Chondrocyte (in vitro differentiated cells): ENCODE results near the gene PBX4. TPM values are rescaled to one million over a fixed set of nuclear protein-coding genes. Genes with fewer than 3 reads are reported as not detected.
A peak's percentile ranks its signal among the peaks of the same experiment; 100 is the strongest.
"Not testable (repeated sequence)": the region's sequence is repeated elsewhere in the genome, so short reads cannot be mapped to it uniquely, and the experiment has no call there.

Source experiments
- DNase-seq: peaks from one replicate; pipeline ENCODE4 v3.0.0; 2021; ENCODE audit warnings: mixed read lengths, low spot score
- H3K27ac Mint-ChIP-seq: one replicate; pipeline ENCODE4 v1.8.0; 2021; ENCODE audit warnings: mild to moderate bottlenecking, moderate library complexity, mixed read lengths; ENCODE audit not compliant: unreplicated experiment
- H3K27me3 Mint-ChIP-seq: 2 replicates; pipeline ENCODE4 v1.8.0; 2021; ENCODE audit warnings: low read depth, mixed read lengths
- H3K36me3 Mint-ChIP-seq: 2 replicates; pipeline ENCODE4 v1.8.0; 2021; ENCODE audit warnings: low read depth, mixed read lengths
- H3K4me1 Mint-ChIP-seq: 2 replicates; pipeline ENCODE4 v1.8.0; 2021; ENCODE audit warnings: low read depth, mild to moderate bottlenecking, mixed read lengths
- H3K4me3 Mint-ChIP-seq: one replicate; pipeline ENCODE4 v1.8.0; 2021; ENCODE audit warnings: mild to moderate bottlenecking, moderate library complexity, mixed read lengths; ENCODE audit not compliant: unreplicated experiment
- H3K9me3 Mint-ChIP-seq: 2 replicates; pipeline ENCODE4 v1.8.0; 2021; ENCODE audit warnings: low read depth, mixed read lengths
- long read RNA-seq: library from polyadenylated mRNA; stranded (forward); transcript quantifications from one replicate; pipeline ENCODE4 v2.0.0, GENCODE V29; 2021
- total RNA-seq: library from RNA; stranded (reverse); gene quantifications from 3 replicates; pipeline ENCODE4 v1.2.1, GENCODE V29; 2021
- TF ChIP-seq, protein P1 (sequence below): fragments of 200-600 bp; sonication (generic); IDR thresholded peaks from 2 replicates; pipeline ENCODE4 v1.5.0; 2021; ENCODE audit warnings: antibody characterized with exemption, mild to moderate bottlenecking, moderate library complexity

PBX4 gene, protein sequence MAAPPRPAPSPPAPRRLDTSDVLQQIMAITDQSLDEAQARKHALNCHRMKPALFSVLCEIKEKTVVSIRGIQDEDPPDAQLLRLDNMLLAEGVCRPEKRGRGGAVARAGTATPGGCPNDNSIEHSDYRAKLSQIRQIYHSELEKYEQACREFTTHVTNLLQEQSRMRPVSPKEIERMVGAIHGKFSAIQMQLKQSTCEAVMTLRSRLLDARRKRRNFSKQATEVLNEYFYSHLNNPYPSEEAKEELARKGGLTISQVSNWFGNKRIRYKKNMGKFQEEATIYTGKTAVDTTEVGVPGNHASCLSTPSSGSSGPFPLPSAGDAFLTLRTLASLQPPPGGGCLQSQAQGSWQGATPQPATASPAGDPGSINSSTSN
- total RNA-seq = 1.1 to 1.5 TPM (median 1.2 TPM) in 3 replicates
- long read RNA-seq = 0 reads

DNA sequence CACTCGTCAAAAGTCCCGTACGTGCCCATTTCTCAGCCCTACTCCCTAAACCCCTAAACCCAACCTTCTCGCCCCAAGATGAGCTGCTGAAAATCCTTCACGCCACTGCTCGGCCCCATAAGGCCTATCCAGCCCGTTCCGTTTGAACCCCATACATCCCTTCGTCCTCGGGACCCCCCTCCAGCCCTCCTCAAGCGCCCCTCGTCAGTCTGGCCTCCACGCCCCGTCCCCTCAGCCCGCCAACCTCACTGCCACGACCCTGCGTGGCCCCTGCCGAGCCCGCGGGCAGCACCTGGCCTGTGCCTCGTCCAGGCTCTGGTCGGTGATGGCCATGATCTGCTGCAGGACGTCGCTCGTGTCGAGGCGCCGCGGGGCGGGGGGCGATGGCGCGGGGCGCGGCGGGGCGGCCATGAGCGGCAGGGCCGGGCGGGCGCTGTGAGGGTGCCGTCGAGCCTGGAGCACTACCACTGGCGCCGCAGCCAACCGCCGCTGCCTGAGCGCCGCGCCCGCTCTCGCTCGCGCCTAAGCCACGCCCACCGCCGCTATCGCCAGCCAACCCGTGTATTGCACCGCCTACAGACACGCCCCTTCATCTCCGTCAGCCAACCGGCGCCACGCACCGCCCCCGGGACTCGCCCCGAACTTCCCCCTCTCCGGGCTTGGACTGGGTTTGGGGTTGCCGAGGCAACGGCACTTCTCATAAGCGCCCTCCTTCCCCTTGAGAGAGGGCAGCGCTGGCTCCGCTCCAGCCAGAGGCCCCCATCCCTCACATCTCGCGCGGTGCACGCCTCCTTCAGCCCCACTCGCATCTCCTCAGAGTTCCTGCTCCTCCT is at the start of gene PBX4:
PBX4 (minus strand) TSS at position 469 of the 833 bp plus-strand sequence; CDS start at position 411, 58 bp downstream.
- Mint-ChIP-seq H3K27me3 (no peaks in the 10 kb centered on the region), H3K4me3 (peak within 1 kb of the TSS; percentile 81), H3K36me3 (no peaks in the 10 kb centered on the region), H3K9me3 (no peaks in the 10 kb centered on the region), H3K27ac (no peak within 1 kb of the TSS), H3K4me1 (peaks cover 21% of the 10 kb centered on the region)
- TF ChIP-seq, protein P1, sequence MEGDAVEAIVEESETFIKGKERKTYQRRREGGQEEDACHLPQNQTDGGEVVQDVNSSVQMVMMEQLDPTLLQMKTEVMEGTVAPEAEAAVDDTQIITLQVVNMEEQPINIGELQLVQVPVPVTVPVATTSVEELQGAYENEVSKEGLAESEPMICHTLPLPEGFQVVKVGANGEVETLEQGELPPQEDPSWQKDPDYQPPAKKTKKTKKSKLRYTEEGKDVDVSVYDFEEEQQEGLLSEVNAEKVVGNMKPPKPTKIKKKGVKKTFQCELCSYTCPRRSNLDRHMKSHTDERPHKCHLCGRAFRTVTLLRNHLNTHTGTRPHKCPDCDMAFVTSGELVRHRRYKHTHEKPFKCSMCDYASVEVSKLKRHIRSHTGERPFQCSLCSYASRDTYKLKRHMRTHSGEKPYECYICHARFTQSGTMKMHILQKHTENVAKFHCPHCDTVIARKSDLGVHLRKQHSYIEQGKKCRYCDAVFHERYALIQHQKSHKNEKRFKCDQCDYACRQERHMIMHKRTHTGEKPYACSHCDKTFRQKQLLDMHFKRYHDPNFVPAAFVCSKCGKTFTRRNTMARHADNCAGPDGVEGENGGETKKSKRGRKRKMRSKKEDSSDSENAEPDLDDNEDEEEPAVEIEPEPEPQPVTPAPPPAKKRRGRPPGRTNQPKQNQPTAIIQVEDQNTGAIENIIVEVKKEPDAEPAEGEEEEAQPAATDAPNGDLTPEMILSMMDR = no peak
- DNase-seq = peak; percentile 95

DNA sequence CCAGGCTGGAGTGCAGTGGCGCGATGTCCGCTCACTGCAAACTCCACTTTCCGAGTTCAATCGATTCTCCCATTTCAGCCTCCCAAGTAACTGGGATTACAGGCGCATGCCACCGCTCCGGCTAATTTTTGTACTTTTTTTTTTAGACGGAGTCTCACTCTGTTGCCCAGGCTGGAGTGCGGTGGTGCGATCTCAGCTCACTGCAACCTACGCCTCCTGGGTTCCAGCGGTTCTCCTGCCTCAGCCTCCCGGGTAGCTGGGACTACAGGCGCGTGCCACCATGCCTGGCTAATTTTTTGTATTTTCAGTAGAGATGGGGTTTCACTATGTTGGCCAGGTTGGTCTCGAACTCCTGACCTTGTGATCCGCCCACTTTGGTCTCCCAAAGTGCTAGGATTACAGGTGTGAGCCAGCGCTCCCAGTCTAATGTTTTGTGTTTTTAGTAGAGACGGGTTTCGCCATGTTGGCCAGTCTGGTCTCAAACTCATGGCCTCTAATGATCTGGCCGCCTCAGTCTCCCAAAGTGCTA is 47.0 kb upstream of the PBX4 start:
- H3K36me3 Mint-ChIP-seq, H3K4me3 Mint-ChIP-seq, DNase-seq, H3K9me3 Mint-ChIP-seq, H3K27ac Mint-ChIP-seq, H3K27me3 Mint-ChIP-seq: not testable (repeated sequence)
- H3K4me1 Mint-ChIP-seq = peaks cover 33% of the 10 kb centered on the region

DNA sequence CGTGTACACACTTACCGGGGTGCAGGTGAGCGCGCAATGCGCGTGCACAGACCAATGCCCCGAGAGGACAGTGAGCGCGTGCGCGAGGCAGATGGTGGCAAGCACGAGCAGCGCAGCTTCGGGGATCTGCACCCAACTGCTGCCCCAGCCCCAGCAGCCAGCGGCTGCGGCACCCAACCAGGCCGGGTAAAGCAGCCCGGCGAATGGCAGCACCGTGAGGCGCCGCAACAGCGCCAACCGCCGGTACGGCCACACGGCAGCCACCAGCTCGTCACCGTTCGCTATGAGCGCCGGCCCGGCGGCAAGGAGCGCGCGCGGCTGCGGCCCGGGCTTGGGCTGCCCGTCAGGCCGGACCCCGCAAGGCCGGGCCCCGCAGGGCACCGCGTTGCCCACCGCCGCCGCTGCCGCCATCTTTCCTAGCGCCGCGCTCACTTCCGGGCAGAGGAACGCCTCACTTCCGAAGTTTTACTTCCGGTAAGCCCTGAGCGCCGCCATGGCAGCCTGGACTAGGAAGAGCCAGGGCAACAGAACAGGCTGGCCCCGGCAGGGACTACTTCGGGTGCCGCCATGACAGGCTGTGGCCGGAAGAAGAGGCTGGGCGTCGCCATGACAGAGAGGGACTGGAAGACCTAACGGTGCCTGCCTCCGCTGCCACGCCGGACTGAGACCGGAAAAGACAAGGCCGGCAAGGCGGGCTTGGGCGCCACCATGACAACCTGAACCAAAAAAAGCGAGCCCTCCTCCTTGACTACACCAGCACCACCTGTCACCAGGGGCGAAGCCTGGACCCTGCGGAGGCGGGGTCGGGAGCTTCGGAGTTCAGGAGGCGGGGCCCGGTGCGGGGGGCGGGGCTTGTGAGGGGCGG is 45.0 kb upstream of the PBX4 start, which contains the start of gene ATP13A1:
ATP13A1 (minus strand) TSS at position 421 of the 865 bp plus-strand sequence; CDS start at position 411, 10 bp downstream.
- DNase-seq = peak; percentile 99
- no peaks in the 10 kb centered on the region for H3K27me3 Mint-ChIP-seq
- H3K36me3 Mint-ChIP-seq = peaks cover 2% of the 10 kb centered on the region
- H3K27ac Mint-ChIP-seq = peak within 1 kb of the TSS; percentile 97
- peaks cover 24% of the 10 kb centered on the region for H3K4me1 Mint-ChIP-seq
- TF ChIP-seq, protein P1 = peak; percentile 67
- no peaks in the 10 kb centered on the region for H3K9me3 Mint-ChIP-seq
- peak within 1 kb of the TSS; percentile 92 for H3K4me3 Mint-ChIP-seq

DNA sequence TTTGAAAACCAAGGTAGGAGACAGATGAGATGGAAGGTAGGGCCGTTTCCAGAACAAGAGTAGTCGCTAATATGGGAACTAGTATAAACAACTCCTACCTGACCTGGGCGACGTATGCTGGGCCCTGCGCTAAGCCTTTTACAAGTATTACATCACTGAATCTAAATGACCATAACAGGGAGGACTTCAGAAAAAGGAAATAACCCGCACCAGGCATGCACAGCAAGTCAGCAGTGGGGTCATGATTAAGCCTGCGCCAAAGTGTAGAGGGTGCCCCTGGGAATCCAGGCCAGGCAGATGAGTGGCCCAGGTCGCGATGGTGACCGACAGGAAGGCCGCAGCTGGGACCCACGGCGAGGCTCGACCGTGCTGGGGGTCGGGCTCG is 44.4 kb upstream of the PBX4 start:
- Mint-ChIP-seq H3K27ac (peak overlapping the region; percentile 64), H3K27me3 (no peaks in the 10 kb centered on the region), H3K9me3 (no peaks in the 10 kb centered on the region), H3K4me1 (peaks cover 19% of the 10 kb centered on the region), H3K4me3 (peak overlapping the region; percentile 83), H3K36me3 (peaks cover 7% of the 10 kb centered on the region)
- no peak for DNase-seq
- TF ChIP-seq, protein P1 = no peak

DNA sequence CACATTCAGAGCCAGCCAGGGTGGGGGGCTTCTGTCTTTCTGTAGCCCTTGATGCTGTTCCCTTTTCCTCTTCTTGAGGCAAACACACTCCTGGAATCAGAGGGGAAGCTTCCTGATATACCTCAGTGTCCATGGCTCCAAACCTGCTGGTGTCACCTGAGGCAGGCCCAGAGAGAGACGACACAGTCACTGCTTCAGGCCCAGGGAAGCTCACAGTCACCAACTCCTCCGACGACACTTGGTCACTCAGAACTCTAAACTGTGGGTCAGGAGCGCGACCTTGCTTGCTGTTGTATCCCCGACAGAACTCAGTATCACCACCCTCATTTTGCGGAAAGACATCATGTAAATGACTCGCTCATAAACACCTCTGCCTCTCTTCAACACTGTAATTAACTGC is 43.9 kb upstream of the PBX4 start:
- H3K9me3 Mint-ChIP-seq = no peaks in the 10 kb centered on the region
- peaks cover 19% of the 10 kb centered on the region for H3K4me1 Mint-ChIP-seq
- peak overlapping the region; percentile 49 for H3K27ac Mint-ChIP-seq
- H3K4me3 Mint-ChIP-seq = peak overlapping the region; percentile 83
- DNase-seq = no peak
- TF ChIP-seq, protein P1 = no peak
- peaks cover 9% of the 10 kb centered on the region for H3K36me3 Mint-ChIP-seq
- no peaks in the 10 kb centered on the region for H3K27me3 Mint-ChIP-seq
